ENCODE measurements around the gene CNTNAP5.
A peak's percentile ranks its signal among the peaks of the same experiment; 100 is the strongest.

The CNTNAP5 gene

GRCh38 chr2:124145982-124146381, 120.9 kb downstream of the CNTNAP5 start:
- no peaks in the 10 kb centered on the region for H3K27me3 ChIP-seq (replicated peaks; ENCODE audit: insufficient read depth, low read length)
- TF ChIP-seq CTCF (IDR thresholded peaks at IDR 0.05; ENCODE audit: low read length) (no peak), EZH2phosphoT487 (IDR thresholded peaks at IDR 0.05; ENCODE audit: low read length) (no peak), EZH2 (optimal IDR thresholded peaks at IDR 0.05; ENCODE audit: low read depth, low read length) (no peak)
- H3K4me1 ChIP-seq (ENCODE audit: low read length), result 0 out of 2 replicates have a peak, but pooled peaks cover 10% of the 10 kb centered on the region
- H3K27ac ChIP-seq (ENCODE audit: low read length), result peak overlapping the region; percentile 21; the same call in 1 of the 2 replicates
- DNase-seq, result peak; percentile 81
- H3F3A ChIP-seq (ENCODE audit: insufficient read depth, low read length), result no peaks in the 10 kb centered on the region; the same call in 1 of the 2 replicates
- H2AFZ ChIP-seq (ENCODE audit: low read length), result 0 out of 2 replicates have a peak overlapping the region, but pooled peaks have one; percentile 20
- no peaks in the 10 kb centered on the region for H3K9me3 ChIP-seq (replicated peaks; ENCODE audit: insufficient read depth, low read length)
- no peaks in the 10 kb centered on the region for H3K36me3 ChIP-seq (replicated peaks; ENCODE audit: insufficient read depth, low read length)
- no peaks in the 10 kb centered on the region for H3K9me2 ChIP-seq (replicated peaks; ENCODE audit: insufficient read depth, low read length)
- H4K20me1 ChIP-seq (ENCODE audit: insufficient read depth, low read length), result no peaks in the 10 kb centered on the region
- no peak overlapping the region for H3K4me3 ChIP-seq (ENCODE audit: low read length)
- no peak overlapping the region for H3K9ac ChIP-seq (ENCODE audit: low read length)
- H3K79me2 ChIP-seq (ENCODE audit: low read length), result no peaks in the 10 kb centered on the region
- H3K4me2 ChIP-seq (ENCODE audit: low read depth, low read length), result peak overlapping the region; percentile 21

- Histone ChIP-seq H3K9ac (ENCODE audit: low read length) (no peak overlapping the region), H2AFZ (ENCODE audit: low read length) (no peak overlapping the region), H3K9me2 (replicated peaks; ENCODE audit: insufficient read depth, low read length) (no peaks in the 10 kb centered on the region), H3K4me2 (ENCODE audit: low read depth, low read length) (no peak overlapping the region), H3F3A (ENCODE audit: insufficient read depth, low read length) (no peaks in the 10 kb centered on the region; the same call in 1 of the 2 replicates), H3K27ac (ENCODE audit: low read length) (no peak overlapping the region), H3K4me1 (ENCODE audit: low read length) (0 out of 2 replicates have a peak, but pooled peaks cover 10% of the 10 kb centered on the region), H4K20me1 (ENCODE audit: insufficient read depth, low read length) (no peaks in the 10 kb centered on the region), H3K9me3 (replicated peaks; ENCODE audit: insufficient read depth, low read length) (no peaks in the 10 kb centered on the region), H3K79me2 (ENCODE audit: low read length) (no peaks in the 10 kb centered on the region), H3K27me3 (replicated peaks; ENCODE audit: insufficient read depth, low read length) (no peaks in the 10 kb centered on the region), H3K36me3 (replicated peaks; ENCODE audit: insufficient read depth, low read length) (no peaks in the 10 kb centered on the region), H3K4me3 (ENCODE audit: low read length) (no peak overlapping the region)
- no peak for DNase-seq
- no peak for TF ChIP-seq EZH2 (optimal IDR thresholded peaks at IDR 0.05; ENCODE audit: low read depth, low read length)
- no peak for TF ChIP-seq EZH2phosphoT487 (IDR thresholded peaks at IDR 0.05; ENCODE audit: low read length)
- TF ChIP-seq CTCF (IDR thresholded peaks at IDR 0.05; ENCODE audit: low read length), result no peak
These were observed 122.5 kb downstream of the CNTNAP5 start for GRCh38 chr2:124147552-124147951.

GRCh38 chr2:124149571-124149970, 124.5 kb downstream of the CNTNAP5 start:
- Histone ChIP-seq H2AFZ (ENCODE audit: low read length) (no peak overlapping the region), H3F3A (ENCODE audit: insufficient read depth, low read length) (no peaks in the 10 kb centered on the region; the same call in 1 of the 2 replicates), H3K9ac (ENCODE audit: low read length) (no peak overlapping the region), H3K4me3 (ENCODE audit: low read length) (no peak overlapping the region), H3K79me2 (ENCODE audit: low read length) (no peaks in the 10 kb centered on the region), H3K27me3 (replicated peaks; ENCODE audit: insufficient read depth, low read length) (no peaks in the 10 kb centered on the region), H3K4me1 (ENCODE audit: low read length) (0 out of 2 replicates have a peak, but pooled peaks cover 10% of the 10 kb centered on the region), H3K27ac (ENCODE audit: low read length) (no peak overlapping the region), H3K9me3 (replicated peaks; ENCODE audit: insufficient read depth, low read length) (no peaks in the 10 kb centered on the region), H3K36me3 (replicated peaks; ENCODE audit: insufficient read depth, low read length) (no peaks in the 10 kb centered on the region), H3K9me2 (replicated peaks; ENCODE audit: insufficient read depth, low read length) (no peaks in the 10 kb centered on the region), H3K4me2 (ENCODE audit: low read depth, low read length) (no peak overlapping the region), H4K20me1 (ENCODE audit: insufficient read depth, low read length) (no peaks in the 10 kb centered on the region)
- no peak for TF ChIP-seq EZH2 (optimal IDR thresholded peaks at IDR 0.05; ENCODE audit: low read depth, low read length)
- no peak for TF ChIP-seq CTCF (IDR thresholded peaks at IDR 0.05; ENCODE audit: low read length)
- TF ChIP-seq EZH2phosphoT487 (IDR thresholded peaks at IDR 0.05; ENCODE audit: low read length), result no peak
- no peak for DNase-seq

Measured in MM.1S (cell line).